Measurements from ENCODE around the gene CUL9.
"Not testable (repeated sequence)": the region's sequence is repeated elsewhere in the genome, so short reads cannot be mapped to it uniquely, and the experiment has no call there.

Gene CUL9

DNA sequence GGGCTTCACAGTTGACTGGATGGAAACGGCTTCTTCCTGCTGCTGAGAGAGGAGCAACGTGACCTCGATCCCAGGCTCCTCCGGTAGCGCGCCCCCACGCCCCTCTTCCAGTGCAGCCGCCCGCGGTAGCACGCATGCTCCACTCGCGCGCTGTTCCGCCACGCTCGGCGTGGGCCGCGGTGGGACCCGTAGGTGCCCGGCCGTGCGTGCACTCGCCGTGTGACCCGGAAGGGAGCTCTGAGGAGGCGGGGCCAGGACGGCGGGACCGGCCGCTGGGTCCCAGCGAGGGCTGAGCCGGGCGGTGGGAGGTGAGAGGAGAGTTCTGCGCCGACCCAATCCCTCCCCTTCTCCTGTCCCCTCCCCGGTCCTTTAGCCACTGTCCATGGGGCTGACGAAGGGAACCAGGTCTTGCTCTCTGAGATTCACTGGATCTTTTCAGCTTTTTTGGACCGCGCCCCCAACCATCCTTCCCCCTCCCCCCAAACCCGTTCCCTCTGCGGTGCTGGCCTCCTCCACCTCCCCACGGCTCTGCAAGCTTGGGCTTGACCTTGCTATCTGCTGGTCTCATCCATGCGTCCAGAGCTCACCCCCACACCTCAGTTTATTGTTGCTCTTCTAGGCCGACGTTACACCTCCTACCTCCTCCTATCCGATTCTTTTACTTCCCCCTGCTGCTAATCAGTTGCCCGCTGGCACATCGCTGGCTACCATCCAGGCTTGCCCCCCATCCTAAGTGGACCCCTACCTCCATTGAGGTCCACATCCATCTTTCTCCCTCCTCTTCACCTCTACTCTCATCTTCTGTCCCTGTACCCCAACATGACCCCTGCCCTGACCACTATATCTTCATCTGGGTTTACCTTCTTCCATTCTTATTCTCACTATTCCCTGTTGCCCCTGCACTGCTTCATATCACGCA is at the start of gene CUL9:
CUL9 (plus strand) TSS at position 255 of the 919 bp plus-strand sequence. CDS start 2,115 bp downstream, outside the sequence.
- peak; percentile 83 for DNase-seq

DNA sequence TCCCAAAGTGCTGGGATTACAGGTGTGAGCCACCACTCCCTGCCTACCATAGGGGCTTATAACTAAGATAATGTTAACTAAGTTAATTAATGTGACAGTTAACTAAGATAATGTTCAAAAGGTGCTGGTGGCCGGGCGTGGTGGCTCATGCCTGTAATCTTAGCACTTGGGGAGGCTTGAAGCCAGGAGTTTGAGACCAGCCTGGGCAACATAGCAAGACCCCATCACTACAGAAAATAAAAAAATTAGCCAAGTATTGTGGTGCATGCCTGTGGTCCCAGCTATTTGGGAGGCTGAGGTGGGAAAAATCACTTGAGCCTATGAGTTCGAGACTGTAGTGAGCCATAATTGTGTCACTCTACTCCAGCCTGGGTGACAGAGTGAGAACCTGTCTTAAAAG is 43.7 kb upstream of the CUL9 start:
- DNase-seq, result no peak

DNA sequence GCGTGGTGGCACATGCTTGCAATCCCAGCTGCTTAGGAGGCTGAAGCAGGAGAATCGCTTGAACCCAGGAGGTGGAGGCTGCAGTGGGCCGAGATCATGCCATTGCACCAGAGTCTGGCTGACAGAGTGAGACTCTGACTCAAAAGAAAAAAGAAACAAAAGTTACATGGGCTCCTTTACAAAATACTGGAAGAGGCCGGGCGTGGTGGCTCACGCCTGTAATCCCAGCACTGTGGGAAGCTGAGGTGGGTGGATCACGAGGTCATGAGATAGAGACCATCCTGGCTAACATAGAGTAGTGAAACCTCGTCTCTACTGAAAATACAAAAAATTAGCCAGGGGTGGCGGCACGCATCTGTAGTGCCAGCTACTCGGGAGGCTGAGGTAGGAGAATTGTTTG is 42.0 kb upstream of the CUL9 start:
- DNase-seq, result not testable (repeated sequence)

DNA sequence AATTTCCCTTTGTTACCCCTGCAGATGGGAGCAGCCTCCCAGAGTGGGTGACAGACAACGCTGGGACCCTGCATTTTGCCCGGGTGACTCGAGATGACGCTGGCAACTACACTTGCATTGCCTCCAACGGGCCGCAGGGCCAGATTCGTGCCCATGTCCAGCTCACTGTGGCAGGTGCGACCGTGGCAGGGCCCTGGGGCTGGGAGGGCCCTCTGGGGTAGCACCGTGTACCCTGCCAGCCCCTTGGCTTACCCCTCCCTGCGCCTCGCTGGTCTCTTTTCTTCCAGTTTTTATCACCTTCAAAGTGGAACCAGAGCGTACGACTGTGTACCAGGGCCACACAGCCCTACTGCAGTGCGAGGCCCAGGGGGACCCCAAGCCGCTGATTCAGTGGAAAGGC is 40.4 kb upstream of the CUL9 start:
- no peak for DNase-seq

DNA sequence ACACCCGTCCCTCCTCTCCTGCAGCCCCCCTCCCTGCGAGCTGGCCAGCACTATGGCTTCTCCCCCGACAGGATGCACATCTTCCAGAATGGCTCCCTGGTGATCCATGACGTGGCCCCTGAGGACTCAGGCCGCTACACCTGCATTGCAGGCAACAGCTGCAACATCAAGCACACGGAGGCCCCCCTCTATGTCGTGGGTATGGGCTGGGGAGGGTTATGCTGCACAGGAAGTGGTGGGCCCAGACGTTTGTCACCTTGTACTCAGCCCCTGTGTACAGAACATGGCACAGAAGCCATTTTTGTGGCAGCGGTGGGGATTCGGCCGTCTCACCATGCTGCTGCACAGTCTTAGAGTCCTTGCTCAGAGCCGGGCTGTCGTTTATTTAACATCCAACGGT is 39.9 kb upstream of the CUL9 start:
- DNase-seq, result peak; percentile 47

DNA sequence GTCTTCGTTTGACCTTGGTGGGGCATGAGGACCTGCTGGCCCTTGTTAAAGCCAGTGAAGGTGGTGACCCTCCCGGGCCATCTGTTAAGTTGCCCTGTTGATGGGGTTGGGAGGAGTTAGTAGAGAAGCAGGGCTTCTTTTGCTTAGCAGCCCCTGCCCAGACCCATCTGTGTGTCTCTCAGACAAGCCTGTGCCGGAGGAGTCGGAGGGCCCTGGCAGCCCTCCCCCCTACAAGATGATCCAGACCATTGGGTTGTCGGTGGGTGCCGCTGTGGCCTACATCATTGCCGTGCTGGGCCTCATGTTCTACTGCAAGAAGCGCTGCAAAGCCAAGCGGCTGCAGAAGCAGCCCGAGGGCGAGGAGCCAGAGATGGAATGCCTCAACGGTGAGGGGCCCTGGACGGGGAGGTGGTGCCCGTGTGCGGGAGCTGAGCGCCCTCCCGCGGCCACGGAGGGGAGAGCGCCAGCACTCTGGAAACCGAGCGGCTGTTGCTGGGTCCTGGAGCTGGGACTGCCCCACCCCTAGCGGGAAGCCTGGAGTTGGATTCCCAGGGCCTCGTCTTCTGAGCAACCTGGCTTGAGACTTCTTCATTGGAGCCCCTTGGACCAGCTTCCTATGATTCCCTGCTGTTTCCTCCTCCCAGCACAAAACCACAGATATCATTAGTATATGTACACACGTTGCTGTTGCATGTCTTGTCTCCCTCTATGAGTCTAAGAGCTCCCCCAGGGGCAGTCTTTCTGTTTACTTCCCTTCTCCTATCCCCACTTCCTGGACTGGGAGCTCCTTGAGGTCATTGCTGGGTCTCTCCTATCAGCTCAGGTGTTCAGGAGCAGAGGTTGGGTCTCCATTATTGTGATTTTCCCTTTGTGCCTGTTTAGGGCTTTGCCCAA is 38.5 kb upstream of the CUL9 start:
- DNase-seq, result peak; percentile 80

DNA sequence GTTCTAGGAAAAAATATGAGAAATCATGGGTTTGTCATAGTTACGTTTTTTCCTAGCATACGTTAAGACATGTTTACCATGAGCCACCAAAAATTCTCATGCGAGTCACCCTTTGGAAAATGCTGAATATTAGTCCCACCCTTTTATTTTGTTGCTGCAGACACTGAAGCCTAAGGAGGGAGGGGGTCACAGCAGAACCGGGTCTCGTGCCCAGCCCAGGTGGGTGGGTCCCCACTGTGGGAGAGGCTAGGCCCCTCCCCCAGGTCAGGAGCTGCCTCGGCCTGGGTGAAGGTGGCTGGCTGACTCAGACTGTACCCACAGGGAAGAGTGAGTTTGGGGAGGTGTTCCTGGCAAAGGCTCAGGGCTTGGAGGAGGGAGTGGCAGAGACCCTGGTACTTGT is 37.1 kb upstream of the CUL9 start:
- no peak for DNase-seq

DNA sequence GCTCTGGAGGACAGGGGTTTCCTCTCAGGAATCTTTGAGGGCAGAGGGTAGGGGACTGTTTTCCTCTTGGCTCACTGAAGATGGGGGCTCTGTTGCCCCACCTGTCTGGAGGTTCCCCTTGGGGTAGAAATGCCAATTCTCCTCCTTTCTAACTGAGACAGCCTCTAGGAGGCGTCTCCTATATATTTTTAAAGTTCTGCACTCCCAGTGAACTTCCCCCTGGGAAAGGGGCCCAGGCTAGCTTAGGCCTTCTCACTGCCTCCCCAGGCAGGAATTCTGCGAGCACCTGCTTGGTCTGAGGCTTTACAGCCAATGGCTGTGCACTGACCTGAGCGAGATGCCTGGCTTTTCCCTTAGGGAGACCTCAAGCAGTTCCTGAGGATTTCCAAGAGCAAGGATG is 35.7 kb upstream of the CUL9 start:
- DNase-seq, result no peak

DNA sequence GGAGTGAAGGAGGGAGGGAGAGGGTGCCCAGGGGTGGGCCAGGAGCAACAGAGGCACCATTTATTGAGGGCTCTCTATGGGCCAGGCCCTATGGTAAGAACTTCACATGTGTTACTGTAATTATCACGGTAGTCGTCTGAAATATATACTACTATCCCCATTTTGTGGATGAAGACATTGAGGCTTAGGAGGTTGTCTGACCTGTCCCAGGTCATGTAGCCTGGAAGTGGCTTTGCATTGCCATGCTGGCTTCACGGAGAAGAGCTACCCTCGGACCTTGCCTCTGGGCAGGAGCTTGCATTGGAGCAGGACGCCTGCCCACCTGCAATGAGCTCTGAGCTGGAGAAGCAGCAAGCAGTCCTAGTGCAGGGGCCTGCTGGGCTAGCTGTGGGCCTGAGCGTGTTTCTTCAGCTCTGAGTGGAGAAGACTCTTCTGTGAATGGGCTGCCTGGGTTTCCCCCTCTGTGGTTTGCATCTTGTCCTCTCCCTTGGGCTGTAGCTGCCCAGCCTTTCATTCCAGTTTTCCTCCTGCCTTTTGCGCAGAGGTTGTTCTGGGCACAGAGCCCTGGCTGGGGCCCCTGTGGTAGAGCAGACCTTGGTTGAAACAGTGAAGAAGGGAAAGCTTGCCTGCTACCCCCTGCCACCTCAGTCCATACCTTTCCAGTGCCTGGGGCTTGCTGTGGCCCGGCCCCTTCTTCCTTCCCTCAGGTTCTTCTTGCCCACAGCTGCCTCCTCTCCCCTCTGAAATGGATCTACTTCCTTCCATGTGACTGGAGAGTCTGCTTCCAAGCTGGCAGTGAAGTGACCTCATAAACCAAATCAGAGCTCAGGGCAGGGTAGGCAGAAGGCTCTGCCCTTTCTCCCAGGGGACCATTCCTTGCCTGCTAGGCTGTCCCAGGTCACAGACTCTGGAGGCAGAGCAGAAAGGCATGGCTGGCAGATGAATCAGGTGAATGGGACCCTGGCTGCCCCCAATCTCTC is 35.0 kb upstream of the CUL9 start:
- no peak for DNase-seq

DNA sequence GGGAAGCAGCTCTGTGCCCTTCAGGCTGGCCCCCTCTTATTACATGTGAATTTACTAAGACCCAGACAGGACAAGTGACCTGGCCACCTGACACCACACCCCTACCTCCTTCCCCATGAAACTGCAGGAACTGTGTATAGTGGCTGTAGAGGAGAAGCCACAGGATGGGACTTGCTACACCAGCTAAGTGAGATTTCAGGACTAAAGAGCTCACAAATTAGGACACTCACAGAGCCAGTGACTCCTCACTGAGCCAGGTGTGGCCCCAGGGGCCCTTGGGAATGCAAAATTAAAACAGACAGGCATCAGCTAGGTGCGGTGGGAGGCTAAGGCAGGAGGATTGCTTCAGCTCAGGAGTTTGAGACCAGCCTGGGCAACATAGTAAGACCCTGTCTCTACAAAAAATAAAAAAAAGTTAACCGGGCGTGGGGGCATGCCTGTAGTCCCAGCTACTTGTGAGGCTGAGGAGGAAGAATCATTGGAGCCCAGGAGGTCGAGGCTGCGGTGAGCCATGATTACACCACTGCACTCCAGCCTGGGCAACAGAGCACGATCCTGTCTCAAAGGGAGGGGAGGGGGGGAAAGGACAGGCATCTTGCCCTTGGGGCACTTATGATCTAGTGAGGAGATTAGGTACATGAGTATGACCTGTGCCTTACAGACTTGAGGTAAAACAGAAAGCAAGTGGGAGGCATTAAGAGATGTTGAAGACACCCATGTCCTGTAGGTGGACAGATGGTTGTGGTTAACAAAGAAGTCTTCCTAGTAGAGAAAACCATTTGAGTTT is 34.1 kb upstream of the CUL9 start:
- DNase-seq, result no peak

DNA sequence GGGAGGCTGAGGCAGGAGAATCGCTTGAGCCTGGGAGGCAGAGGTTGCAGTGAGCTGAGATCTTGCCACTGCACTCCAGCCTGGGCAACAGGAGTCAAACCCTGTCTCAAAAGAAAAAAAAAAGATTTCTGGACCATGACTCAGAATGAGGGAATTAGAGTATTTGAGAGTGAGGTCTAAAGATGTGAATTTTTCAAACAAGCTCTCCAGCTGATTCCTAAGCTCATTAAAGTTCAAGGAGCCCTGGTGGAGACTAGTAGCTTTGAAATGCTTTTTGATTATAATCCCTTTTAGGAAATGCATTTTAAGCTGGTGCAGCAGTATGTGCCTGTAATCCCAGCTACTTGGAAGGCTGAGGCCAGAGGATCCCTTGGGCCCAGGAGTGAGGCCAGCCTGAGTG is 32.7 kb upstream of the CUL9 start:
- no peak for DNase-seq

DNA sequence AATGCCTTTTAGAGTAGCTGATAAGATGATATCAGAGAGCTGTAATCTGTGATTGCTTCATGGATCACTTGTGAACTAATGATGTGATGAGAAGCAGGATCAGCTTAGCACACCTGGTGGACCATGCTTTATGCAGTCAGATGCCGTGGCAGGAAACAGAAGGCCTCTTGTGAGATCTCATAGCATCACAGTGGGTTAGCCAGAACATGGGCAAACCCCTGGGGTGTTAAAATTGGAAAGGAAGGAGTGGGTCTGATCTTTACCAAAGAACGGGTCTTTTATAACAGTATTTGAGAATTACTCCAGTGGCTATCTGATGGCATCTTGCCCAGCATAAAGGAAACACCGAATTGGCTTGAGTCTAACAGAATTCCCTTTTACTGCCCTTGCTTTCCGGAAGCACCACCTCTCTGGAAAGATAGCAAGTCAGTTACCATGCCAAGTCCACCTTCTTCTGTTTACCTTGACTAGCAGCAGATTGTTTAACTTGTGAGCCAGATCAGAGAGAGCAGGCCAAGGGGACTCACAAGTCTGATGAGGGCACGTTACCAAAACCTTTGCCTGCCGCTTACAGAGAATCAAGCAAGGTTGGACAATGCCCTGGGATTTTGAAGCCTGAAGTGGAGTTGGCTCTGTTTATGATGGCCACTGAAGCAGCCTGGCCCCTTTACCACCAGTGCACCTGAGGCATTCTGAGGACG is 31.8 kb upstream of the CUL9 start:
- DNase-seq, result no peak

DNA sequence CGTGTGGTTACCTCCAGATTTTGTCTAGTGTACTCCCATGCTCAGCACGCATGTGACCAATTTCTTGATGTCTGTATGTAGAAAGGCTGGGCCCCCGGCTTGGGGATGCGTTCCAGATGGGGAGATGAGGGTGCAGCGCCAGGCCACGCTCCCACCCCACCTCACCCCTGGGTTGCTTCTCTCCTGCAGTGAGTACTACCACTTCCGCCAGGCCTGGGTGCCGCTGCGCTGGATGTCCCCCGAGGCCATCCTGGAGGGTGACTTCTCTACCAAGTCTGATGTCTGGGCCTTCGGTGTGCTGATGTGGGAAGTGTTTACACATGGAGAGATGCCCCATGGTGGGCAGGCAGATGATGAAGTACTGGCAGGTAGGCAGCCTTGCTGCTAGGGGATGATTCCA is 22.4 kb upstream of the CUL9 start:
- no peak for DNase-seq

DNA sequence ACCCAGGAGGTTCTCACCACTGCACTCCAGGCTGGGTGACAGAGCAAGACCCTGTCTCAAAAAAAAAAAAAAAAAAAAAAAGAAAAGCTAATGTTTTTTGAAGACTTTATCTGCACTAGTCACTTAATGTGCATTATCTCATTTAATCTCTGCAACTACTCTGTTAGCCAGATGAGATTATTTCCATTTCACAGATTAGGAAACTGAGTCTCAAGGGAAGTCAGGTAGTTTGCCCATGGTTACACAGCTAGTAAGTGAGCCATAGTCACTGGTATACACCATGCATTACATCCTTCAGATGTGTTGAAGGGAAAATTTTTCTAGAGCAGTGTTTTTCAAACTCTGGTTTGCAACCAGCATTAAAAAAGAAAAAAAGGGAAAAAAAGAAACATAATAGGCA is 18.1 kb upstream of the CUL9 start:
- DNase-seq, result no peak

DNA sequence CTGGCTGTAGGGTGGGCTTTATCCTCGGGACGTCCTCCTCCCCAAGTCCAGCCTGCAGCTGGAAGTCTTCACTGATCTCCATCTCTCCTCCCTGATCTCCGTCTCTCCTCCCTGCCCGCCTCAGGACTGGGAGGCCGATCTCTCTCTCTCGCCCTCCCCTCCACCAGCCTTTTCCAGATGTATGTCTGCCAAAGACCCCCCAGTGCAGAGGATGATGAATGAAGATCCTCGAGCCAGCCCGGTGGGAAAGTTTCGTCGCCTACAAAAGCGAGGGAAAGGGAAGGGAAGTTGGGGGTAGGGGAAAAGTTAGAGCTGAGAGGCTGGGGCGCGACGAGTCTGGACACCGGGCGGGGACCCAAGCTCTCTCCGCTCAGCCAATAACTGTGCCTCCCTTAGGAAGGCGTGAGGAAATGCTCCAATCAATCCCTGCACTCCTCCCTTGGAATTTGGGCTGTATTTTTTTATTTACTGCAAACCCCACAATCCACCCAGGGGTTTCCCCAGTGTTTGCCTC is 11.5 kb upstream of the CUL9 start:
- DNase-seq, result no peak

DNA sequence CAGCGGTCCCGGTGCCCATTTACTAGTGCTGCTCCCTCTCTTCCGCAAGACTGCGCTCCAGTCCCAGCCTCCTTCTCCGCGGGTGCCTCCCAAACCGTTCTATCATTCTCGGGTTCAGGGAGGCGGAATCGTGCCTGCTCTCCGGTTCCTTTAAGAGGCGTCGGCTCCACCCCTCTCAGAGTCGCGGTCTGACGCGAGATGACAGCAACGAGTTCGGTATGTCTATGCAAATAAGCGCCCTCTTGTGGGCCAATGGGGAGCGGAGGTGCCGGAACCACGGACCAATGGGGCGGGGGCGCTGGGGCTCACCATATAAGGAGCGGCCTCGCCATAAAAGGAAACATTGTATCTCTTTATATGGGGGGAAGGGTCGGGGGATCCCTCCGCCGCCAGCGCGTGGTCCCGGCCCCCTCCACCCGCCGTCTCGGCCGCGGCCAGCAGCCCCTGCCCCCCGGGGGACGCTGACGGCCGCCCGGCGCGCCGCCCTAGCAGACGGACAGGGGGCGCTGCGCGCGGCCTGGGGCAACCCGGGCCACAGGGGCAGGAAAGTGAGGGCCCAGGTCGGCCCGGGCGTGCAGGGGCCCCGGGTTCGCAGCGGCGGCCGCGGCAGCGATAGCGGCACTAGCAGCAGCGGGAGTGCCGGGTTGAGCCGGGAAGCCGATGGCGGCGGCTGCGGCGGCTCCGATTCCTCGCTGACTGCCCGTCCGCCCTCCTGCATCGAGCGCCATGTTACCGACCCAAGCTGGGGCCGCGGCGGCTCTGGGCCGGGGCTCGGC is 10.9 kb upstream of the CUL9 start, which contains the start of gene SRF:
SRF (plus strand) TSS at position 339 of the 776 bp plus-strand sequence; CDS start at position 727, 388 bp downstream.
- DNase-seq, result peak; percentile 99

DNA sequence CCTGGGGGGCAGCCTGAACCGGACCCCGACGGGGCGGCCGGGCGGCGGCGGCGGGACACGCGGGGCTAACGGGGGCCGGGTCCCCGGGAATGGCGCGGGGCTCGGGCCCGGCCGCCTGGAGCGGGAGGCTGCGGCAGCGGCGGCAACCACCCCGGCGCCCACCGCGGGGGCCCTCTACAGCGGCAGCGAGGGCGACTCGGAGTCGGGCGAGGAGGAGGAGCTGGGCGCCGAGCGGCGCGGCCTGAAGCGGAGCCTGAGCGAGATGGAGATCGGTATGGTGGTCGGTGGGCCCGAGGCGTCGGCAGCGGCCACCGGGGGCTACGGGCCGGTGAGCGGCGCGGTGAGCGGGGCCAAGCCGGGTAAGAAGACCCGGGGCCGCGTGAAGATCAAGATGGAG is 10.3 kb upstream of the CUL9 start:
- peak; percentile 33 for DNase-seq

DNA sequence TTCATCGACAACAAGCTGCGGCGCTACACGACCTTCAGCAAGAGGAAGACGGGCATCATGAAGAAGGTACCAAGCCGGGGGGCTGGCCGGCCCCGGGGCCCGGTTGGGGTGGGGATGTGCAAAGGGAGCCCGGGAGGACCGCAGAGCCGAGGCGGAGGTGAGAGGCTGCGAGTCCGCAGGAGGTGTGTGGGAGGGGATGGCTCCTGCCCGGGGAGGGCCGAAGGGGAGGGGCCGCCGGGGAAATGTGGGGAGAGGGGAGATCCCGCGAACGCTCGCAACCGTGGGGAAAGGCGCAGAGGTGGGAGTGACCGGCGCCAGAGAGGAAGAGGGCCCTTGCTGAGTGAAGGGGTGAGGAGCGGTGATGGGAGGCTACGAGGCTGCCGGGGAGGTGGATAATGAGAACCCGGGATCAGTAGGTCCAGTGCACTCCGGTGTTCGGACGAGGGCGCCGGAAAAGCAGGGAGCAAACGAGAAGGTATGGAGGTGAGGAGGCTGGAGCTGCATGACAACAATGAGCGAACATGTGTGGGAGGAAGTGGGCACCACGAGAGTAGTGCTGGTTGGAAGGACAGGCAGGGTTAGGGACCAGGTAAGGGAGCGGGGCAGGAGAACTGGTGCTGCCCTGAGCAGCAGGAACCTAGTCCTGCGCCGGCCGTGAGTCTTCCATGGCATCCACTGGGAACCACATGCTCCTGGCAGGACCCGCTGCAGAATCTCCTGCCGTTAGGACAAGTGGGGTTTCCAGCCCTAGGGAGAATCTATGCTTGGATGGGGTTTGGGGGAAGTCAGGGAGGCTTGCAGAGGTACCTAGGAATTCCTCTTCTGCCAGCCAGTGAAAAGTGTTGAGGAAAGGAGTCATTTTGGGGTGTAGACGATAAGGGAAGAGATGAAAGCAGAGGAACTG is 9.6 kb upstream of the CUL9 start:
- DNase-seq, result peak; percentile 62
